HL-60 (cell line): ENCODE measurements around the gene TMEM41B.
"Not testable (repeated sequence)": the region's sequence is repeated elsewhere in the genome, so short reads cannot be mapped to it uniquely, and the experiment has no call there.

Source experiments
- CTCF ChIP-seq: IDR thresholded peaks from one replicate; pipeline ENCODE4 v1.5.1; 2011; ENCODE audit warnings: low read length, control low read depth, inconsistent platforms; ENCODE audit not compliant: insufficient read depth
- REST ChIP-seq: IDR thresholded peaks from 2 replicates; pipeline ENCODE4 v1.6.1; 2012; ENCODE audit warnings: low read depth; ENCODE audit not compliant: insufficient replicate concordance
- SPI1 ChIP-seq: IDR thresholded peaks from 2 replicates; pipeline ENCODE4 v1.6.1; 2012; ENCODE audit warnings: low read depth, mild to moderate bottlenecking, borderline replicate concordance

- TF ChIP-seq CTCF, REST, SPI1: not testable (repeated sequence)
These were observed 33.4 kb upstream of the TMEM41B start for GRCh38 chr11:9347779-9348178.
